Renal pelvis (tissue), 4 donors: ENCODE results near the gene TXNL4A. TPM values are rescaled to one million over a fixed set of nuclear protein-coding genes. Genes with fewer than 3 reads are reported as not detected.

Experiments
- DNase-seq: peaks from one replicate; pipeline ENCODE4 v3.0.0-alpha.2; 2013
- polyA plus RNA-seq, 3 donors: library from polyadenylated mRNA; unstranded; fragments of 120-200 nt; gene quantifications; one replicate each; pipeline ENCODE4 v1.2.1, GENCODE V29; 2013; ENCODE audit not compliant: insufficient read length in 3 of 3

The TXNL4A gene
- polyA plus RNA-seq, 3 donors = 82.6 to 101 (median 99.7) TPM

DNA sequence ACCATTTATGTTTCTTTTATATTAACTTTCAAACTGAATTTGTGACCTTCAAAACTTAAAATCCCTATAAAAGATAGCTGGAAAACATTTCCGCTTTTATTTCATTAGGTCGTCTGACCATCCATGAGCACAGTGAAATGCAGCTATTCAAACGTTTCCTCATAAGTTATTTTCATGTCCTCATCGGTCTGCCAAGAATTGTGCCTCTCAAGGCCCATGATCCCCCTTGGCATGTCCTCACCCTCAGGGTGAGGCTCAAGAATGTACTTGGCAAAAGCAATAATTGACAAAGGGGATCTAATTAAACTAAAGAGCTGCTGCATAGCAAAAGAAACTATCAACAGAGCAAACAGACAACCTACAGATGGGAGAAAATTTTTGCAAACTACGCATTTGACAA, 49.3 kb downstream of the TXNL4A start:
- no peak for DNase-seq

DNA sequence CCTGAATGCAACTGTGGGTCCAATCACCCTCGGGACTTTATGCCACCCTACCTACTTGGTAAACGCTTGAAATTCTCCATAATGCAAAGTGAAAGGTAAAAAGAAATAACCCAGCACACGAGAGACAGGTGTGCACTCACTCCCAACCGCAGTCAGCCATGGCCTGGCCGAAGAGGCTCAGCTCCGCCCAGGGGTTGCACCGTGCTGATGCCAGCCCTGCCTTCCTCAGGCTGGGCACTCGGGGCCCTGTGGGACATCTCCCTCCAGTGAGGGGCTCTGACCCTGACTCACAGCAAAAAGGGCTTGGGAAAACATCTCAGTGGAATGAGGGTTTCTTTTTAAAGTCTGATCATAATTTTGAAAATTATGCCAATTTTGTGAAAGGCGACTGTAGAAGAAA, 50.2 kb downstream of the TXNL4A start:
- DNase-seq = no peak

DNA sequence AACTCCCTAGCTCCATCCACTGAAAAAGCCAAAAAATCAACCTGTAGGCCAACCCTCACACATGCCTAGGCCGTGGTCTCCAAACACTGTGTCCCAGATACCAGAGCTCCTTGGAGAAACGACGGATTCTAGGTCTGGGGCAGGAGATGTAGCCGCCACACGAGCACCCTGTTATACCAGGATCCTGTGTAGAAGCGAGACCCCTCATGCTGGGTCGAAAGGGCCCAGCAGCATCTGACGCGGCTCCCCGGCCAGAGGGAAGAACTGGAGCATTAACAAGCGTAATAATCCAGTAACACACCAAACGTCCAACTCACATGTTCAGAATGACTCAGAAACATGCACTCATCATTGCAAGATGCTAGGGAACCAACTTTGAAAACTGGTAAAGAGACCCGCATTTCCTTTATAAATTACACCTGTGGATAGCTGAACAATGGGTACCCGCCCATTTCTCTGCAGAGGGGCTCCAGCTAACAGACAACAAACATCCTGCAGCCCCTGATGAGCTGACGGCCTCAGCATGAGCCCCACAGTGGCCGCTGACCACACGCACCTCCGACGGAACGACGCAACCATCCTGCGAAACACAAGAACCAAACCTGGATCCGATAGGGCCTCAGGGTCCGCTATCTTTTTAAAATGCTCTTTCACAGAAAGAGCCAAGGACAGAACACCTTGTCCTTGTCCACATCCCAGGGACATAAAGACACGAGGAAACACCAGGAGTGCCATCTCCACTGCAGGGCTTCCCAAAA, 51.1 kb downstream of the TXNL4A start:
- DNase-seq = no peak

DNA sequence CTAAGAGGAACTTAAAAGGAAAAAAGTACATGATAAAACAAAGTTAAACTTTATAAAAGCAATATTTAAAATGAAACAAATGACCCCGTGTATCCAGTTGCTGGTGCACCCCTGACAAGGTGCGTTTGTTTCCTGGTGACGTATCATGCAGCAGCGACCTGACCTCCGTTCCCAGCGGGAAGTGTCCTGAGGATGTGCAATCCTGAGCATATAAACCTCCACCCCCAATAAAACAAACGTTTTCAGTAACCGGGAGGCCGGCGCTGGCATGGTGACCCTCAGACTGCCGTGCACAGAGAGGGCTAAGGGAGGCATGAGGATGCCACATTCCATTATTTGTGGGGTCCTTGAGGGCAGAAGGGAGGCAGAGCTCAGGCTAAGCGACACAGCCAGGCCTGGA, 51.7 kb downstream of the TXNL4A start:
- no peak for DNase-seq

DNA sequence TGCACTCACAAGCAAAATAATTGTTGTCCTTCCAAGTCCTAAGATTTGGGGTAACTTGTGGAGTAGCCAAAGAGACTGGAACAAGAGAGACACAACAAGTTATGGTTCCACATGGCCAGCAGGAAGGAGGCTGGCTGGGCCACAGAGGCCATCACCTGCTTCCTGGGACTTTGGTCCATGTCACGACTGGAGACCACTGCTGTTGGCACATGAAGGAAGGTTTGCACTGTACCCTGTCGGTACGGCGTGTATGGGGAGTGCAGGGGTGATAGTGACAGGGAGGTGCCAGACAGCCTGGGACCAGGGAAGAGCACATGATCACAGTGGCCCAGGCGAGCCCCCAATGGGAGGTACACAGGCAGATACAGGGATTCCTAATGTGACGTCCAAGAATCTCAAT, 52.4 kb downstream of the TXNL4A start:
- no peak for DNase-seq

DNA sequence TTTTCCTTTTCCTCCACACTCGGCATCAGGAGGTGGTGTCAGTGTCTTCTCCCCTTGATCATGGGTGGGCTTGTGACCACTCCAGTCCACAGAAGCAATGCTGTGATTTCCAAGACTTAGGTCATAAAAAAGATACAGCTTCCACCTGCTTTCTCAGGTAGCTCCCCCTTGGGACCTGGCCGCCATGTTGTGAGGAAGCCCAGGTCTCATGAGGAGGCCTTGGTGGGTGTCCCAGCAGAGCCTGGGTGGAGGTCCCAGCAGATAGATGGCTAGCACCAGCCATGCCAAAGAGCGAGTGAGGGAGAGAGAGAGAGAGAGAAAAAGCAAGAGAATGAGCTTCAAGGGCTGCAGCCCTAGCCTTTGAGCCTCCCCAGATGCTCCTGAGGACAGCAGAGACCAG, 52.9 kb downstream of the TXNL4A start:
- no peak for DNase-seq

DNA sequence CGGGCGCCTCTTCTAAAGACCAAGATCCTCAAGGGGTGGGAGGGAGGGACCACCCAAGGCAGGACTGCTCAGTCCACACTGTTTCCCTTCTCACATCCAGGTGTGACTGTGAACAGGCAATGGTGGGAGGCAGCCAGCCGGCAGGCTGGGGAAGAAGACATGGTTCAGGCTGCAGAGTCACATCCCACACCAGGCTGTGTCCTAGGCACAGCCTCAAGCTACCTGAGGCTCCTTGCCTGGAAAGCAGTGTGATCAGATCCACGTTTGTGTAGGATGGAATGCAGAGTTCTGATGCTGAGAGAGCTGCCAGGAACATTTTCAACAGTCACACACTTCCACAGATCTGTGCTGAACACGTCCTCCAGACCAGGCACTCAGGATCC, 53.3 kb downstream of the TXNL4A start:
- DNase-seq = no peak

DNA sequence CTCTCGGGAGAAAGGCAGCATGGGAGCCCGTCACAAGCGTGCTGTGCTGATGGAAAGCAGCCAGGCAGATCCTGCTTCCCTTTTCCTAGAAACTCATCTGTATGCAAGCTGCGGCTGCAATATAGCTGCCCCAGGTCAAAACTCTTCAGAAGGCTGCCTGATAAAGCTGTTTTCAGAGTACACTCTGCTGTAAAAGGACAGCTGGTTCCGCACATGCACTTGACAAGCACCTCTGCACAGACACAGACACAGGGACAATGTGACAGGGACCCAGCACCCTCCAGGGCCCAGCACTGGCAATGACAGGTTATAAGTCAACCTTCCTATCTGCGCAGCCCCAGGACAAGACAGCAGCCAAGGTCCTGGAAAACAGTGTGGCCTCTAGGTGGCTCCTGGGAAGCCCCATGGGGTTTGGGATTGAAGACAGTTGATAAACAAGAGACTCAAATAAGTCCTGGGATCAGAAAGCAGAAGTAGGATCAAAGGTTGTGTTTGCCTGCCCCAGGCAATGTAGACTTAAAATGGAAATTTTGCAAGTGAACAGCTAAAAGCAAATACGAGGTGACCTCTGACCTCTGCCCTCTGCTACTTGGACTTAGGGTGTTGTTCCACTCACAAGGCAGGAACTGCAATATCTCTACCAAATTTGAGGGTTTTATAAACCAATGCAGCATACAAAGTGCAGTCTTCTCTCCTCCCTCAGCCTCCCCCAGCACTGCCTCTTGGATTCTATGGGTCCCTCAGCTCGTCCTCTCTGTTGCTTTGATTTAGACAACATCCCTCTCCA, 53.9 kb downstream of the TXNL4A start:
- no peak for DNase-seq

DNA sequence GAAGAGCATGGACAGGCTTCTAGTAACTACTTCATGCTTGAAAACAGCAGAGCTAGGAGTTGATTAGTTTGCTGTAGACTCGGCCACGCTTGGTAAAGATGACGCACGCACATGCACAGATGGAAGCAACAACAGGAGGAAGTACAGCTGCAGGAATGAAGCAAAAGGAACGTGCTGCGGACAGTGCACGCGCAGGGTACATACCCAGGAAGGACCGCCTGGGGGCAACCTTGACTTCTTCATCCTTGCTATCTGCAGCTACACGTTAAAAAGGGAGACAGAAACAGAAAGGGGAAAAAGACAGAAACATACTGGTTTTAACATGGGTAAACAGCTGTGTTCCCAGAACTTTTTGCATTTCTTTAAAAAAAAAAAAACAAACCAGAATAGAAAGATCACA, 54.6 kb downstream of the TXNL4A start:
- no peak for DNase-seq

DNA sequence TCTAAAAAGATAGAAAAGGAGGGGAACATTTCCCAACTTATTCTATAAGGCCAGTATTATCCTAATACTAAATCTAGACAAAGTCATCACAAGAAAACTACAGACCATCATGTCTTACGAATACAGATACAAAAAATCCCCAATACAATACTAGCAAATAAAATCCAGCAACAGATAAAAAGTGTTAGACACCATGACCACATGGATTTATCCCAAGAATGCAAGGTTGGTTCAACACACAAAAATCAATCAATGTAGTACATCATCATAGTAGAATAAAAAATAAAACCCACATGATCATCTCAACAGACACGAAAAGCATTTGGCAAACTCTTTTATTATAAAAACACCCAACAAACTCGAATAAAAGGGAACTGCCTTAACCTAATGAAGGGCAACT, 55.5 kb downstream of the TXNL4A start:
- DNase-seq = no peak

DNA sequence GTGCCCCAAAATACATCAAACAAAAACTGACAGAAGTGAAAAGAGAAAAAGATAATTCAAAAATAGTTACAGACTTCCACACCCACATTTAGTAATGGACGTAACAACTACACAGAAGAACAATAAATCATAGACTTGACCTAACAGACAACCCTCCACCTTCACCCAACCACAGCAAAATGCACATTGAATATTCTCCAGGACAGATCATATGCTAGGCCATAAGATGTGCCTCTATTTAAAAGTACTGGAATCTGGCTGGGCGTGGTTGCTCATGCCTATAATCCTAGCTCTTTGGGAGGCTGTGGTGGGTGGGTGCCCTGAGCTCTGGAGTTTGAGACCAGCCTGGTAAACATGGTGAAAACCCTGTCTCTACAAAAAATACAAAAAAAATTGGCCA, 56.9 kb downstream of the TXNL4A start:
- no peak for DNase-seq

DNA sequence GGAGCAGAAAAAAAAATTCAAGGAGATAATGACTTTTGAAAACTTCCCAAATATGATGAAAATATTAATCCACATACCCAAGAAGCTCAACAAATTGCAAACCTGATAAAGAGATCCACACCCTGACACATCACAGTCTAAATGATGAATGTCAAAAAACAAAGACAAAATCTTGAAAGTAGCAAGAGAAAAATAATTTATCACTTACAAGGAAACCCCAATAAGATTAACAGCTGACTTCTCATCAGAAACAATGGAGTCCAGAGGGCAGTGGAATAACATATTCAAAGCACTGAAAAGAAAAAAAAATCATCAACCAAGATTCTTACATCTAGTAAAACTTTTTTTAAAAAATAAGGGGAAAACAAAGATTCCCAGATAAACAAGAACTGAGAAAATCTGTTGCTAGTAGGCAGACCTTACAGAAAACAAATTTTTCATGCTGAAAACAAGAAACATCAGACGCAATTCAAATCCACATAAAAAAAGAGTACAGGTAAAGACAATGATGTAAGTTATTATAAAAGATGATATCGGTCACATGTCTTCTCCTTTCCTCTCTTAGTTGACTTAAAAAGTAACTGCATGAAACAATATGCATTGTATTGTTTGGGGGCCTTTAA, 58.2 kb downstream of the TXNL4A start:
- DNase-seq = no peak

DNA sequence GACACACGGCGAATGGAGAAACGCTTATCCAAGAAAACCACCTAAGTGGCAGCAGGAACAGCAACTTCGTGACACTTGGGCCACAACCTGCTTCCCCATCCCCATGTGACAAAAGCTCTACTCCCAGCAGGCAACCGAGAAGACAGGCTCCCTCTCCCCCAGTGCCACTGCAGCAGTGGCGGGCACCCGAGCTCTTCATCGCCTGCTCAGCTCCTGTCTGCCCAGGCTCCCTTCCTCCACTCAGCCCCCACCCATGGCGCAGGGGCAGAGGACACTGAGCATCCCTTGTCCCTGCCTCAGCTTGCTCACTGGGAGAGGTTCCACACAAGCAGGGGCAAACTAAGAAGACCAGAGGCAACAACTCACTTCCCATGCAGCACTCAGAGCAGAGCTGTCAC, 59.8 kb downstream of the TXNL4A start:
- no peak for DNase-seq

DNA sequence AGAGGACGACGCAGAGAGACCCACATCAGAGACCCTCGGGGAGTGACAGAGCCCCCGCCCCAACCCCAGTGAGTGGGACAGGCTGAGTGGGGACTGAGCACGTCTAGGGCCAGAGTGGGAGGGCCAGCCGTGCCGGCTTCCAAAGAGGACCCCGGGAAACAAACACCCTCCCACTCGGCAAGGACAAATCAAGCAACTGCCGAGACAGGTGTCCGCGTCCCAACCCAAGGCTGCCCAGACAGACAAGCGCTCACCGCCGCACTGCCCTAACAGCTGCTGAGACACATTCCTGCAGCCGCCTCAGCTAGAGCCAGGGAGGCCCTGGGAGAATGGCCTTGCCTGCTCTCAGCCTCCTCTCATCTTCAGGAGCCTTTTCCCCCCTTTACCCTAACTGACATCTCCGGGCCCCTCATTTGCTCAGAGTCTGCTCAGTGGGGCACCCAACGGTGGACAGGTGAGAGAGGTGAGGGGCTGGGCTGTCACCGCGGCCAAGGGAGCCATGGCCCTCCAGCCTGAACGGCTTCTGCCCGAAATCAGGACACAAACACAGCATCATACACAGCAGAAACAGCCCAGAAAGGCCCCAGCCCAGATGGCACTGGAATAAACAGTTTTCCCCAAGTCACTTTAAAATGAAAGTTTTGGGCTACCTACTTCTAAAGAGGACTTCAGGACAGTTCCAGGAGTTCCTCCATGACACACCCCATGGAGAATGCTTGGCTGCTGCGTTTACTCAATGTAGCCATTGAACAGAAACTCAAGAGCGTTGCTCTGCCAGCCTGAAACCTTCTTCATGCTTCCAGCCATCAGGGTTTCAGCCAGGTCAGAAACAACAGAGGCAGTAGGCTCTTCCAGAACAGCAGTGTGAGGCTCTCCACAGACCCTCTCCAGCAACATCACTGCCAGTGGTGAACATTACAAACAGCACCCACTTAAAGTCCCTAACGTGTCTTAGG, 60.5 kb downstream of the TXNL4A start:
- DNase-seq = no peak

DNA sequence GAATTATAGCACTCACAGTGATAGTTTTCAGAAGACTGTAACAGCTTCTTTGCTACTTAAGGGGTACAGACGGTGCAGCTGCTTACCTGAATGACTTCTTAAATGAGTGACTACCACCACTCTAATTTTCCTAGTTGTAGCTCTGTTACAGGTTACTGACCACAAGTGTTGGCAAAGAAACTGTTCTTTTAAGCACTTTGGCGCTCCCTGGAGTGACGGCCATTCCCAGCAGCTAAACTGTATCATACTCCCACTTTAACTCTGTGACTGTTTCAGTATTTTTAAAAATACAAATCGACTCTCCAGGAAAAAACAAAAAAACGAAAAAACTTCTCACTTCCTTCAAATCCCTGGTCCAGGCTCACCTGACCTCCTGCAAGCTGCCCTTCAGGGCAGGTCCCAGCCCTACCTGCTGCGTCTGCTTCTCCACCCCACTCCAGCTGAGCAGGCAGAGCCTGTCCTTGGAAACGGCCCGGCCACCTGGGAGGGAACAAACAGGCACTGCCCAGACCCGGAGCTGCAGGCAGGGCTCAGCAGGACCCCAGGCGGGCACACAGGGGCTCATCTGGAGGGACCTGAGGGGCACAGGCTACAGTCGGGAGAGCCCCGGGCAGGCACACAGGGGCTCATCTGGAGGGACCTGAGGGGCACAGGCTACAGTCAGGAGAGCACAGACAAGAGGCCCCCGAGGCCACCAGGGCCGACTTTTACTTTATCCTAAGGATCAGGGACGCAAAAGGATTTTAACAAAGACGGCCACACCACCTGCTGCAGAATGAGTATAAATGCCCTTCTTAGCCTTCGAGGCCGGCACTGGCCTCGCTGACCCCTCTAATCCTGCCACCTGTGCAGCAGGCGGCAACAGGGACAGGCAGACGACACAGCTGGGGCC, 61.4 kb downstream of the TXNL4A start:
- no peak for DNase-seq

DNA sequence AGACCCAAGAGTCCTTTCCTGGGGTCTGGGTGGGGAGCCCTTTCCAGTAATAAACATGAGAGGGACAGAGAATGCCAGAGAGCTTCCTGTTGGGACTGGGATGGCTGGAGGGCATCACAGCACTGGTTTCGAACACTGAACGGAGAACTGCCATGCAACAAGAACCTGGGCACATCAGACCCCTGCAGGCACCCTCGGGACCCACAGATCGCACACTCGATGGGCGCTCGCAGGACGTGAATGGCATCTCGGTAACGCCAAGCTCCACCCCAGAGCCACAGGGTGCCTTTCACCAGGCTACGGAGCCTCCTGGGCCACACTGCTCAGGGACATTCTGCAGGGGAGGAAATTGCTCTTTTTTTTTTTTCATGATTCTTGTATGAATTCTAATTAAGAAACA, 62.1 kb downstream of the TXNL4A start:
- DNase-seq = no peak

DNA sequence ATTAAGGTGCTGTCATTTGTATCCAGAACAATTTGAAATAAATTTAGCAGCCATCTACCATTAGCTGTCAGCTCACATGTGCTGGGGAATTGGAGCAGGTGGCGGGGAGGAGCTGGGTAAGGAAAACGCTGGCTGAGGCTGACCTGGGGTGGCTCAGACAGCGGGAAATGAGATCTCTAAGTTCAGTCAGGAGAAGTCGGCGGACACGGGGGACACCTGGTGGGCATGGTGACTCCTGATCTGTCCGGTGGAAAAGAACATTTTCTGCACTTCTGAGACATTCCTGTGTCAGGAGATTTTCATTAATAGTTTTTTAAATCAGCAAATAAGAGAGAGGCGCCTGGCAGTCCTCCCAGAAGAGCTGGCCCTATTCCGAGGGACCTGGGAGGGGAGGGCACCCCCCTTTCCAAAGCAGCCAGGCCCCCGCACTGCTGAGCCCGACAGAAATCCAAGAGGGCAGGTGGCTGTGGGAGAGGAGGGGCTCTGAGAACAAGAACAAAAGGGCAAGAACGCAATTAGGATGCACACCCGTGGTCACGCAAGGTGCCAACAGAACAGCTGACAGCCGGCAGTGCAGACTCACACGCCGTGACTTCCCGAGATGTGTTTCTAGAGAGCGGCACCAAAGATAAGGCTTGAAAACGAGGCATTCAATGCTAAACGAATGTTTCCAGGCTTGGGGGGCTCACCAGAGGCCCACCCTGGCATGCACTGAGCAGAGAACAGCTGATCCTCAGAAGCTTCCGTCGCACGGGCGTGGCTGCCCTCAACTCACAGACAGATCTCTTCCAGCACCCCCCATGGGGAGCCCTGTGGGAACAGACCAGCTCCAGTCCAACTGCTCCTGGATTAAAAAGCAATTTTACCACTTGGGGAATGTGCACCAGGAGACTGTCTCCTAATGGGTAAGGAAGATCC, 63.3 kb downstream of the TXNL4A start:
- DNase-seq = peak; percentile 36

DNA sequence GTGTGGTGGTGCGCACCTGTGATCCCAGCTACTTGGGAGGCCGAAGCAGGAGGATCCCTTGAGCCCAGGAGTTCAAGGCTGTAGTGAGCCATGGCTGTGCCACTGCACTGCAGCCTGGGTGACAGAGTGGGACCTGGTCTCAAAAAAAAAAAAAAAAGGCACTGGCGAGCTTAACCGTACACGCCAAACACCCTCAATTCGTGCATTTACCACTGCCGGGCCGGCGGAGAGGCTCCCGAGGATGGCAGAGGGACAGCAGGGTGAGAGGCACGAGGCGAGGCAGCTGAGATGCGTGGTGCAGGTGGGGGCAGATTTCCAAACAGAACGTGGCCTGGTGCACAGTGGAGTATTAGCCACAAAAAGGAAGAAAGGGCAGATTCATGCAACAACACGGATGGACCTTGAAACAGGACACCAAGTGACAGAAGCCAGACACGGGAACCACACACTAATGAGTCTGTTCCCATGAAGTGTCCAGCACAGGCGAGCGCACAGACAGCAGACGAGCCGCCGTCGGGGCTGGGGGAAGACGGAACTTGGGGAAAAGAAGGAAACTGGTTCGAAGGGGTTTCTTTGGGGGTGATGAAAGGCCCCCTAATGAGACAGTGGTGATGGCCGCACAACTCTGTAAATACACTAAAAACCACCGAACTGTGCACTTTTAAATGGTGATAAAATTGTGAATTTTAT, 64.3 kb downstream of the TXNL4A start:
- DNase-seq = no peak

DNA sequence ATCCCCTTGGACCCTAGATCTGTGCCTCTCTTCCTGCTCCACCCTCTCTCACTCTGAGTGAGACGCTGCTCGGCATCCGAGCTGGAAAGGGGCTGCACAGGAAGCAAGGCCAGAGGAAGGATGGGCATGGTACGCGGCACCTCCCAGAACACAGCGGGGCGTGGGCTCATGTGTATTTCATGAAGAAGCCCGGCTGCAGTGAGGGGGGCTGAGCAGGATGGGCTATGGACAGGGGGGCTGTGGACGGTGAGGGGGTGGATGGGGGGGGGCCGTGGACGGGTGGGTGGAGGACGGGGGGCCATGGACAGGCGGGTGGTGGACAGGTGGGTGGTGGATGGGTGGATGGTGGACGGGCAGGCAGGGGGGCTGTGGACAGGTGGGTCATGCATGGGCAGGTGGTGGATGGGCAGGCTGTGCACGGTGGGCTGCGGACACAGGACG, 65.4 kb downstream of the TXNL4A start:
- DNase-seq = no peak
